Tibial nerve (tissue), 4 donors: ENCODE results near the gene CNDP1. TPM values are rescaled to one million over a fixed set of nuclear protein-coding genes. Genes with fewer than 3 reads are reported as not detected.
A peak's percentile ranks its signal among the peaks of the same experiment; 100 is the strongest.

ENCODE experiments used
- DNase-seq, 2 donors: peaks; one replicate each; pipeline ENCODE4 v3.0.0-alpha.2; 2019; ENCODE audit warnings: low spot score in 2 of 2
- H3K27ac ChIP-seq, 4 donors: fragments of 200-600 bp; sonication (generic) in 3 of 4; one replicate each; pipeline ENCODE4 v1.5.1; 2017 to 2019; ENCODE audit warnings: mild to moderate bottlenecking in 1 of 4
- H3K27me3 ChIP-seq, 2 donors: fragments of 200-600 bp; sonication (generic) in 1 of 2; one replicate each; pipeline versions ENCODE4 v1.5.1 to v1.6.0; 2017 to 2019
- H3K36me3 ChIP-seq, 3 donors: fragments of 200-600 bp; sonication (generic); one replicate each; pipeline ENCODE4 v1.5.1; 2018 to 2019
- H3K4me1 ChIP-seq, 4 donors: fragments of 200-600 bp; sonication (generic) in 3 of 4; one replicate each; pipeline ENCODE4 v1.5.1; 2017 to 2019
- H3K4me3 ChIP-seq, 4 donors: fragments of 200-600 bp; sonication (generic) in 3 of 4; one replicate each; pipeline ENCODE4 v1.5.1; 2017 to 2019; ENCODE audit warnings: mild to moderate bottlenecking in 1 of 4, moderate library complexity in 1 of 4
- H3K9me3 ChIP-seq, 4 donors: fragments of 200-600 bp; sonication (generic) in 3 of 4; one replicate each; pipeline ENCODE4 v1.5.1; 2017 to 2019
- EP300 ChIP-seq, 2 donors: sonication (generic); formaldehyde crosslinking; IDR thresholded peaks; one replicate each; pipeline ENCODE4 v1.6.1; 2017; ENCODE audit warnings: antibody characterized with exemption in 2 of 2, mild to moderate bottlenecking in 1 of 2
- POLR2A ChIP-seq, 2 donors: fragments of 450-650 bp; IDR thresholded peaks; one replicate each; pipeline ENCODE4 v1.6.1; 2017; ENCODE audit warnings: antibody characterized with exemption in 2 of 2, mild to moderate bottlenecking in 2 of 2, moderate library complexity in 2 of 2
- WGBS, 2 donors: methylation state at CpG; one replicate each; pipeline ENCODE4 v1.1.5; 2018; 5-methylcytosine and 5-hydroxymethylcytosine counted together
- total RNA-seq, 4 donors: library from RNA; depleted of rRNA; stranded (reverse); fragments of >200 nt; gene quantifications; one replicate each; pipeline ENCODE4 v1.1.0, GENCODE V29; 2016
- TF ChIP-seq, protein P1 (sequence below), 5 experiments: fragments of 200-600 bp in 3 of 5; fragments of 450-650 bp in 2 of 5; sonication (generic) in 3 of 5; IDR thresholded peaks; one replicate each; pipeline ENCODE4 v1.5.1; 2016 to 2019; ENCODE audit warnings: antibody characterized with exemption in 5 of 5, mild to moderate bottlenecking in 3 of 5, moderate library complexity in 2 of 5

CNDP1 gene
- total RNA-seq, 4 donors from 2014 or later: 0.22 to 1.0 TPM; not detected in 2

DNA sequence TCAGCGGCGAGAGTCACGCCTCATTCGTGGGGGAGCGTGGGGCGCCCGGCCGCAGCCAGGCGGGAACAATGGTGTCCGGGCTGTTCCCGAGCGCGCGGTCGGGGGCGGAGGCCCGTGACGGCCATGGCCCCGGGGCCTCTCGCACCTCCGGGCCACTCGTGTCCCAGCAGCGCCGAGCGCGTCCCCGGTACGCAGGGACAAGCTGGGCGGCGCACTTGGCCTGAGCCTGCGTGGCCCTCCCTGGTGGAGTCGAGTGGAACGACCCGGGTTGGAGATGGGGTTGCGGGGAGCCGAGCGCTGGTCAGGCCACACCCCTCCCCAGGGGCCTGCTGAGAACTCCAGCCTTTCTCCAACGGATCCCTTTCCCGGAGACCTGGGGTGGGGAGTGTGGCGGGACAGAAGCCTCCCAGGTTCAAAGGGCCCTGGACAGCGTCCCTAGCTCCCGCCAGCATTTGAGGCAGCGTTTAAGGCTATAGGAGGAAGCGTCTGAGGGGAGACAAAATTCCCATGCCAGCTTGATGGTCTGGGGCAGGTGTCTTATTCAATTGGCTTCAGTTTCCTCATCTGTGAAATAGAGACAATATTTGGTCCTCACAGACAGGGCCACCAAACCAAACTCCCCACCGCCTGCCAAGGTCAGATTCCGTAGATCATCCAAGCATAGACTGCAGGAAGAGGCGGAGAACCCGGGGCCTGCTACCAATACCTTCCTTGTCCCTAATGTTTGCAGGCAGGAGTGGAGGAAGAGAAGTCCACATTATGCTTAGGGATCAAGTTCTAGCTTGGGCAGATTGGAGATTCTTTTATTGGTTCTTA is 37.6 kb upstream of the CNDP1 start:
- H3K9me3 ChIP-seq: no peaks in the 10 kb centered on the region
- WGBS, 2 donors: 5 to 8% methylated on average over 20 to 45 of the region's 48 CpGs
- peaks cover 0 to 12% (median 0%) of the 10 kb centered on the region in 3 donors for H3K36me3 ChIP-seq
- H3K27me3 ChIP-seq: no peaks in the 10 kb centered on the region
- H3K4me3 ChIP-seq: peak overlapping the region; percentile 63 to 100 (median 82)
- DNase-seq: peak in 1 of 2 donors; percentile 13
- peaks cover 0 to 32% (median 20%) of the 10 kb centered on the region in 4 donors for H3K4me1 ChIP-seq
- TF ChIP-seq, protein P1, sequence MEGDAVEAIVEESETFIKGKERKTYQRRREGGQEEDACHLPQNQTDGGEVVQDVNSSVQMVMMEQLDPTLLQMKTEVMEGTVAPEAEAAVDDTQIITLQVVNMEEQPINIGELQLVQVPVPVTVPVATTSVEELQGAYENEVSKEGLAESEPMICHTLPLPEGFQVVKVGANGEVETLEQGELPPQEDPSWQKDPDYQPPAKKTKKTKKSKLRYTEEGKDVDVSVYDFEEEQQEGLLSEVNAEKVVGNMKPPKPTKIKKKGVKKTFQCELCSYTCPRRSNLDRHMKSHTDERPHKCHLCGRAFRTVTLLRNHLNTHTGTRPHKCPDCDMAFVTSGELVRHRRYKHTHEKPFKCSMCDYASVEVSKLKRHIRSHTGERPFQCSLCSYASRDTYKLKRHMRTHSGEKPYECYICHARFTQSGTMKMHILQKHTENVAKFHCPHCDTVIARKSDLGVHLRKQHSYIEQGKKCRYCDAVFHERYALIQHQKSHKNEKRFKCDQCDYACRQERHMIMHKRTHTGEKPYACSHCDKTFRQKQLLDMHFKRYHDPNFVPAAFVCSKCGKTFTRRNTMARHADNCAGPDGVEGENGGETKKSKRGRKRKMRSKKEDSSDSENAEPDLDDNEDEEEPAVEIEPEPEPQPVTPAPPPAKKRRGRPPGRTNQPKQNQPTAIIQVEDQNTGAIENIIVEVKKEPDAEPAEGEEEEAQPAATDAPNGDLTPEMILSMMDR (IDR thresholded peaks at IDR 0.05): peak in 3 of 5 experiments; percentile 7 to 45 (median 43)
- TF ChIP-seq POLR2A (IDR thresholded peaks at IDR 0.05): no peak
- peak overlapping the region; percentile 83 to 94 (median 88) for H3K27ac ChIP-seq

DNA sequence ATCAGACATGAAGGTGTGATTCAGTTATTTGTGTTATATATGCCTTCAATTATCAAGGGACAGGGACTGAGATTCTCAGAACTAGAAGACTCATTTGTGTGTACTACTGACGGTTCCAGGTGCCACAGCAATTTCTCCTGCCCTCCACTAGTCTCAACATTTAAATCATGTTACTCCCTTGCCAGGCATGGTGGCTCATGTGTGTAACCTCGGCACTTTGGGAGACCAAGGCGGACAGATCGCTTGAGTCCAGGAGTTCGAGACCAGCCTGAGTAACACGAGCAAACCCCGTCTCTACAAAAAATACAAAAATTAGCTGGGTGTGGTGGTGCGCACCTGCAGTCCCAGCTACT is 37.0 kb upstream of the CNDP1 start:
- WGBS, 2 donors: 91% methylated on average over 8 of the region's 8 CpGs
- TF ChIP-seq POLR2A (IDR thresholded peaks at IDR 0.05) (no peak), EP300 (IDR thresholded peaks at IDR 0.05) (no peak)
- TF ChIP-seq, protein P1 (IDR thresholded peaks at IDR 0.05): no peak
- H3K27ac ChIP-seq: peak overlapping the region in 3 of 4 donors; percentile 83 to 94 (median 90)

DNA sequence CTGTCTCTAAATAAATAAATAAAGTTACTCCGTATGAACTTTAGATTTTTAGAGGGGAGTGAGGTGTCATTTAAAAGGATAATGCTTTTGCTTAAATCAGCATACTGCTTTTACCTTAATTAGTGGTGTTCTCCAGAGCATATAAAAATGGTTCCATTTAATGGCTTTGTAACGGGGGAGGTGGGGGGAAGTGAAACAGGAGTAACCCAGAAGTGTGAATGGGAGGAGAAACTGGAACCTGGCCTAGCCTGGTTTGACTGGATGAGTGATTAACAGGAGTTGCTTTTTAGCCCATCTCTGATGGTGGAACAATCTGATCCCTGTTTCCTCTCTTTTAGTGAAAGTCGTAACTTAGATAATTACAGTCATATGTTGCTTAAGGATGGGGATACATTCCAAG is 36.5 kb upstream of the CNDP1 start:
- H3K4me3 ChIP-seq: no peak overlapping the region
- H3K27ac ChIP-seq: no peak overlapping the region
- no peak for TF ChIP-seq POLR2A (IDR thresholded peaks at IDR 0.05)
- TF ChIP-seq EP300 (IDR thresholded peaks at IDR 0.05): no peak
- peaks cover 0 to 23% (median 4%) of the 10 kb centered on the region in 3 donors for H3K36me3 ChIP-seq
- no peak for DNase-seq
- H3K9me3 ChIP-seq: no peaks in the 10 kb centered on the region
- 74 to 78% methylated on average over 3 of the region's 3 CpGs for WGBS, 2 donors
- peaks cover 0 to 32% (median 20%) of the 10 kb centered on the region in 4 donors for H3K4me1 ChIP-seq
- no peaks in the 10 kb centered on the region for H3K27me3 ChIP-seq

More for the DNA sequence above, 37.0 kb upstream of the CNDP1 start:
- Histone ChIP-seq H3K4me3 (peak overlapping the region in 2 of 4 donors; percentile 63 to 84), H3K27me3 (no peaks in the 10 kb centered on the region), H3K36me3 (peaks cover 0 to 18% (median 0%) of the 10 kb centered on the region in 3 donors), H3K4me1 (peaks cover 0 to 32% (median 20%) of the 10 kb centered on the region in 4 donors), H3K9me3 (no peaks in the 10 kb centered on the region)
- no peak for DNase-seq

DNA sequence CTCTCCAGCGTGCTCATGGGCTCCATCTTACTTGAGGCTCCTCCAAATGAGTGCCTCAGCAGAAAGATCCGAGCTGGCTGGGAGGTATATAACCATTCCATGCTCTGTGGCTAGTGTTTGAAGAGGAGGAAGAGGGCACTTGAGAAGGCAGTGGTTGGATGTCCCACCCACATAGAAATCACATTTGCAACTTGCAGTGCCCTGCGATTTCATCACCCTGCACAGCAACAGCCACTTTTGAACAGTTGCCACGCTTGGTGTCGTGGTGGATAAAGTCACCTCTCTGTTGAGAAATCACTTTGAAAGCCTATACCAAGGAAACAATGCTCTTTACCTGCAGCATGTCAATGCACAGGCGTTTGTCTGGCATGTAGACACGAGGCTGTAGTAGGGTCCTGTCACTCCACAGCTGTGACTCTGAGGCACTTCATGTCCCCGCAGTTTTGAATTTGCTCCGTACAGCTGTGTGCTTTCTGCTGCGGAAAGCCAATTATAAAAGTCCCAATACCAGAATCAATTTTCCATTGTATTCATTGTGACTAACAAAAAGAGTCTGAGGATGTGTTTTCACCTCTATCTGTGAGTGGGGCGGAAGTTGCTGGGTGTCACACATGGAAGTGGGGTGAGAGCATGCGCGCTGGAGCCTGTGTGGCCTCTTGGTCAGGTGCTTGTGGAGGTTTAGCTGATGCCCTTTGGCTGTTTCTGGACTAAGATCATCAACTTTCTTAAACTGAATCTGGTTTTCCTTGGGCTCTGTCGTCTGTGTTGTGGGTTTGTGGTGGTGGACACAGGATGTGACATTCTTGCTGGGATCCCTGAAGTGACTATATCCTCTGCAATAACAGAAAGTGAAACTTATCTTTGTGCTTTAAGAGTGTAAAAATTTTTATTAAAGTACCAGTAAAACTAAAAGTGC is 35.3 kb upstream of the CNDP1 start:
- Histone ChIP-seq H3K9me3 (no peaks in the 10 kb centered on the region), H3K4me1 (peaks cover 0 to 32% (median 20%) of the 10 kb centered on the region in 4 donors), H3K27me3 (no peaks in the 10 kb centered on the region), H3K4me3 (peak overlapping the region in 2 of 4 donors; percentile 23 to 31), H3K27ac (peak overlapping the region in 3 of 4 donors; percentile 44 to 75 (median 46)), H3K36me3 (peaks cover 0 to 34% (median 10%) of the 10 kb centered on the region in 3 donors)
- WGBS, 2 donors: 84 to 85% methylated on average over 14 of the region's 14 CpGs
- no peak for TF ChIP-seq POLR2A (IDR thresholded peaks at IDR 0.05)
- TF ChIP-seq EP300 (IDR thresholded peaks at IDR 0.05): no peak
- TF ChIP-seq, protein P1 (IDR thresholded peaks at IDR 0.05): no peak
- DNase-seq: peak in 1 of 2 donors; percentile 25

DNA sequence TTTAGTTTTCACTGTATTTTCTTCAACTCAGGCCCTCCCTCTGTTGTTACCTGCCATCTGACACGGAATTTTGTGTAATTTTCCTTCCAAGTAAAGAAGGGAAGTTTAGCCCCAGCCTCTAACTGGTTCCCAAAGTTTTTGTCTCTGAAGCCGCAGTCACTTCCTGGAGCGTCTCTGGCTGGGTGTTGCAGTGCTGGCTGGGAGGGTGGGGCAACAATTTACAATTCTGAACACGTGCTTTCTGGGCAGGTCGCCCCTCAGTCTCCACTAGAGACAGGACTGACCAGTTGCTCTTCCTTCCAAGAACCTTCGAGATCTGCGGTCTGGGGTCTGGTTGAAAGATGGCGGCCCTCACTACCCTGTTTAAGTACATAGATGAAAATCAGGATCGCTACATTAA is 34.7 kb upstream of the CNDP1 start:
- WGBS, 2 donors: 55 to 64% methylated on average over 9 of the region's 9 CpGs
- TF ChIP-seq, protein P1 (IDR thresholded peaks at IDR 0.05): no peak
- peak; percentile 31 to 73 for DNase-seq
- Histone ChIP-seq H3K36me3 (peaks cover 2 to 40% (median 13%) of the 10 kb centered on the region in 3 donors), H3K4me1 (peaks cover 0 to 32% (median 20%) of the 10 kb centered on the region in 4 donors), H3K4me3 (peak overlapping the region in 2 of 4 donors; percentile 23 to 31), H3K9me3 (no peaks in the 10 kb centered on the region), H3K27ac (peak overlapping the region in 3 of 4 donors; percentile 44 to 75 (median 46)), H3K27me3 (no peaks in the 10 kb centered on the region)
